ENCODE results near the gene CTAG1A.
A peak's percentile ranks its signal among the peaks of the same experiment; 100 is the strongest.
"Not testable (repeated sequence)": the region's sequence is repeated elsewhere in the genome, so short reads cannot be mapped to it uniquely, and the experiment has no call there.

Gene CTAG1A

DNA sequence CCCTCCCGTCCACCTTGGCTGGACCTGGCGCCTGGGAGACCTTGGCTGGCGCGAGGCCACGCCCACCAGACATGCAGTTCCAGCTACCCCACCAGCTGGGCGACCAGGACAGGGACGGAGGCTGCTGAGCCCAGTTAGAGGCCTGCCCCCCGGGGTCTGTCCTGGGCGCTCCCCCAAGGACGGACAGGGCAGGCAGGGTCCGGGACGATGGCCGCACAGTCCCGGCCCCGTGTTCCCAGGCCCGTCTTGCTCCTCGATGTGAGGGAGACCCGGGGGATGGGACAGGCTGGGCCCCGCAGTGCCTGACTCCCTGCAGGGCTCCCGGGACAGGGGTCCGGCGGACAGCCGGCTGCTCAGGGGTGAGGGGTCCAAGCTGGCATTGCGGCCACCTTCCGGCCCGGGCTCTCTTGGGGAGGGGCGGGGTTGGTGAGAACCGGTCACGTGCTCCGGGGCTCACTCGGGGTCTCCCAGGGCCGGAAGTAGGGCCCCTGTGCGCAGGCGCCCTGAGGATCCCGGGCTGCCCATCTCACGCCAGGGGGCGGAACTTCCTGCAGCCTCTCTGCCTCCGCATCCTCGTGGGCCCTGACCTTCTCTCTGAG, at the start of gene CTAG1A:
Gene CTAG1A, plus strand, starts transcription at position 549 of the 599 bp plus-strand sequence. CDS start 74 bp downstream, outside the sequence.
- not testable (repeated sequence) for H3K4me1 Mint-ChIP-seq (ENCODE audit: low read depth); H3K27ac Mint-ChIP-seq; H3K27me3 Mint-ChIP-seq (ENCODE audit: low read depth); H3K9me3 Mint-ChIP-seq; H3K4me3 Mint-ChIP-seq; H3K36me3 Mint-ChIP-seq (ENCODE audit: low read depth)

DNA sequence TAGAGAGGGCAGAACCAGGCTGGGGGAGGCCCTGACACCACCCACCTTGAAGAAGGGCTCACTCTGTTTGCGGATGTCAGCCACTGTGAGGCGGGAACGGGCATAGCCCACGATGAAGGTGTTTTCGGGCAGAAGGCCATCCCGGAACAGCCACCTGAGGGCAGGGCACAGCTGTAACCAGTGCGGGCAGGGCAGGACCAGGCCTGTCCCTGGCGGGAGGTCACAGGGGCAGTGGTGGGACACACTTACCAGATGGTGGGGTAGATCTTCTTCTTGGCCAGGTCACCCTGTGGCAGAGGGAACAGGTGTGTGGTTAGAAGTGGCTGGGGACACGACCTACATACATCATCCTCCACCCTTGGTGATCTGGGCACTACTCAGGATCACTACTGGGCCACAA, 49.0 kb upstream of the CTAG1A start:
- Mint-ChIP-seq H3K9me3 (no peaks in the 10 kb centered on the region), H3K4me1 (ENCODE audit: low read depth) (peaks cover 3% of the 10 kb centered on the region), H3K36me3 (ENCODE audit: low read depth) (peaks cover 13% of the 10 kb centered on the region), H3K27me3 (ENCODE audit: low read depth) (no peaks in the 10 kb centered on the region), H3K27ac (no peak overlapping the region), H3K4me3 (no peak overlapping the region)

DNA sequence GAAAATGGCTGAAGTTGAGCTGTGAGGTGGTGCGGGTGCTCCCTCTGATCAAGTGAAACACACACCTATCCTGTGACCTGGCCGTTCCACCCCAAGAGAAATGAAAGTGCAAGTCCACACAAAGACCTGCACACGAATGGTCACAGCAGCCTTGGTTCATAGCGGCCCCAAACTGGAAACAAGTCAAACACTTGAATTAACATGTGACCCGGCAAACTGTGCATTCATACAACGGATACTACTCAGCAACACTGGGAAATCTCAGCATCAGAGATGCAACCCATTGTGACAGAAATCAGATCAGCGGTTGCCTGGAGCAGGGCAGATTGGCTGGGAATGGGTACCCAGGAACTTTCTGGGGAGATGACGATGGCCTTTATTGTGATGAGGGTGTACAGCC, 45.9 kb upstream of the CTAG1A start:
- no peaks in the 10 kb centered on the region for H3K27me3 Mint-ChIP-seq (ENCODE audit: low read depth)
- no peaks in the 10 kb centered on the region for H3K9me3 Mint-ChIP-seq
- H3K4me3 Mint-ChIP-seq, result no peak overlapping the region
- H3K4me1 Mint-ChIP-seq (ENCODE audit: low read depth), result peaks cover 17% of the 10 kb centered on the region
- H3K36me3 Mint-ChIP-seq (ENCODE audit: low read depth), result peaks cover 11% of the 10 kb centered on the region
- no peak overlapping the region for H3K27ac Mint-ChIP-seq

DNA sequence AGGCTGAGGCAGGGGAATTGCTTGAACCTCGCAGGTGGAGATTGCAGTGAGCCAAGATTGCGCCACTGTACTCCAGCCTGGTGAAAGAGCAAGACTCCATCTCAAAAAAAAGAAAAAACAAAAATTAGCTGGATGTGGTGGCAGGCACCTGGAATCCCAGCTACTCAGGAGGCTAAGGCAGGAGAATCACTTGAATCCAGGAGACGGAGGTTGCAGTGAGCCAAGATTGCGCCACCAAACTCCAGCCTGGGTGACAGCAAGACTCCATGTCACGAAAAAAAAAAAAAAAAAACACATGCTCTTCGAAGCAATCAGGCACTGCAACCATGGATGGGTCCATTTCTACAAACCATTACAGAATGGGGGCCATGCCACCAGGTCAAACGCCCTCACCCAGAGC, 44.6 kb upstream of the CTAG1A start:
- not testable (repeated sequence) for H3K27me3 Mint-ChIP-seq (ENCODE audit: low read depth); H3K9me3 Mint-ChIP-seq; H3K4me3 Mint-ChIP-seq; H3K27ac Mint-ChIP-seq; H3K36me3 Mint-ChIP-seq (ENCODE audit: low read depth)
- H3K4me1 Mint-ChIP-seq (ENCODE audit: low read depth), result peaks cover 13% of the 10 kb centered on the region

DNA sequence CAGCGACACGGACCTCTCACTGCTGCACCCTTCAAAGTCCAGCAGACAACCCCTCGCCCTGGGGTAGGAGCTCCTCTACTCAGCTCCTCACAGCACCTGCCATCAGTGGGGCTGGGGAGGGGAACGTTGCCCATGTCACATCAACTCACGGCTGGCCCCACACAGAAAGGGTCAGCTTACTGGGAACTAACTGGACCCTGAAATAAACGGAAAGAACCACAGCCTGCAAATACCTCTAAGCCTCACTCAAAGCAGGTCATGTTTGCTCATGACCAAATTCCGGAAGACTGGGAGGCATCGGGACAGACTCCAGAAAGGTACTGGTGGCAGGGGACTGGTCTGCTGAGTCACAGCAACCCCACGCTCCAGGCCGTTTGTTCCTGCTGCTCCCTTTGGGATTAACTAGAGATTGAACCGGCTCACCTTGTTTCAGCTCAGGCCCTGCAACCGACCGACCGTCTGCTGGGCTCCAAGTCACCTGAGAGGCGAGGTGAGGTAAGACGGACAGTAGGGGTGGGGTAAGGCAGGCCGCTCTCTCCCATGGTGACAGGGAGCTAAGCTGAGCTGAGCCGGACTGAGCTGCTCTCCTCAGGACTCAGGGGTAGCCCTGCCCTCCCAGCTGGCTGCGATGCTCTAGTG, 43.9 kb upstream of the CTAG1A start:
- Mint-ChIP-seq H3K36me3 (ENCODE audit: low read depth) (peaks cover 8% of the 10 kb centered on the region), H3K4me3 (no peak overlapping the region), H3K4me1 (ENCODE audit: low read depth) (peaks cover 15% of the 10 kb centered on the region), H3K27me3 (ENCODE audit: low read depth) (no peaks in the 10 kb centered on the region), H3K27ac (no peak overlapping the region), H3K9me3 (no peaks in the 10 kb centered on the region)

DNA sequence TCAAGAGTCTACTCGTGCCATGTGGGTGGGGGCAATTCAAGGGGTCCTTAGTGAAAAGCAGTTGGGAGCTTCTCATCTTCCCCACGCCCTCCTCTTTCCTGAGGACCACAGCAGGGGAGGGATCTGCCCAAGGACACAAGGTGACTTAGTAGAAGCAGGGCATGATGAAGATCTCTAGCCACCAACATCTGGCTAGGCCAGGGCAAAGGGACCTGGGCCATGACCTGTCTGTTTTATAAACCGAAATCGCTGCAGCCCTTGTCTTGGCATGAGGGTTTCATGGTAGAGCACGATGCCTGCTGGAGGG, 43.4 kb upstream of the CTAG1A start:
- H3K9me3 Mint-ChIP-seq, result no peaks in the 10 kb centered on the region
- no peak overlapping the region for H3K4me3 Mint-ChIP-seq
- H3K27me3 Mint-ChIP-seq (ENCODE audit: low read depth), result no peaks in the 10 kb centered on the region
- H3K27ac Mint-ChIP-seq, result no peak overlapping the region
- peaks cover 18% of the 10 kb centered on the region for H3K4me1 Mint-ChIP-seq (ENCODE audit: low read depth)
- H3K36me3 Mint-ChIP-seq (ENCODE audit: low read depth), result peaks cover 8% of the 10 kb centered on the region

DNA sequence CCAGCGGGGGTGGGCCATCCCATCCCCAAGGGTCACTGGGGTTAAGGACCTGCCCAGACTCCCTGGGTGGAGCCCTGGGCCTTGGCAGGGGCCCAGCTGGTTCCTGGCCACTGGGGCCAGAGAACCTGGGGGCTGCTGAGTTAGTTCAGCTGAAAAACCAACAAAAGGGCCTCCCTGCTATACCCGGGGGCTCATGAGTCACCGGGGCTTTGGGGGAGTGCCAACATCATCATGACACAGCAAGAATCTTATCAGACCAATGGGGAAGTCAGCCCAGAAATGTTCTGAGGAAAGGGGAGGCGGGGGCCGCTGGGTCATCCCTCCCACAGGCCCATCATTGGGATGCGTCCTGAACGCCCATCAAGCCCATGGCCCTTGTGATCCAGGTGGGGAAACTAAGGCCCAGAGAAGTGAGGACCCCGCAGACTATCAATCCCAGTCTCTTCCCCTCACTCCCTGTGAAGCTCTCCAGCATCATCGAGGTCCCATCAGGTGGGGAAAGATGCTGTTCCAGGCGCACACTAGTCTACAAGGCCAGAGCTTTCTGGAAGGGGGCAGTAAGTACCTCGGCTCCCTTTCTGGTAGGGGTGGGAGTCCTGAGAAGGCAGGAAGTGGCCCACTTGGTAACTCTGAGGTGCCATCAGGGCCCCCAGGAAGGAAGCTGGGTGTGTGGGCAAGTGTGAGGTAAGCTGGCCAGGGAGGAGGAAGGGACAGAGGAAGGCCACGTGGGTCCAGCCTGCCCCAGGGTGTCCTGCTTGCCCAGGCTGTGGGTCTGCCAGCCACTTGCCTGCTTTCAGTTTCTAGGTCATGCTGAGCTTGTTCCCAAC, 42.8 kb upstream of the CTAG1A start:
- no peak overlapping the region for H3K4me3 Mint-ChIP-seq
- no peaks in the 10 kb centered on the region for H3K9me3 Mint-ChIP-seq
- H3K27ac Mint-ChIP-seq, result peak overlapping the region; percentile 26
- H3K27me3 Mint-ChIP-seq (ENCODE audit: low read depth), result no peaks in the 10 kb centered on the region
- H3K4me1 Mint-ChIP-seq (ENCODE audit: low read depth), result peaks cover 18% of the 10 kb centered on the region
- peaks cover 8% of the 10 kb centered on the region for H3K36me3 Mint-ChIP-seq (ENCODE audit: low read depth)

DNA sequence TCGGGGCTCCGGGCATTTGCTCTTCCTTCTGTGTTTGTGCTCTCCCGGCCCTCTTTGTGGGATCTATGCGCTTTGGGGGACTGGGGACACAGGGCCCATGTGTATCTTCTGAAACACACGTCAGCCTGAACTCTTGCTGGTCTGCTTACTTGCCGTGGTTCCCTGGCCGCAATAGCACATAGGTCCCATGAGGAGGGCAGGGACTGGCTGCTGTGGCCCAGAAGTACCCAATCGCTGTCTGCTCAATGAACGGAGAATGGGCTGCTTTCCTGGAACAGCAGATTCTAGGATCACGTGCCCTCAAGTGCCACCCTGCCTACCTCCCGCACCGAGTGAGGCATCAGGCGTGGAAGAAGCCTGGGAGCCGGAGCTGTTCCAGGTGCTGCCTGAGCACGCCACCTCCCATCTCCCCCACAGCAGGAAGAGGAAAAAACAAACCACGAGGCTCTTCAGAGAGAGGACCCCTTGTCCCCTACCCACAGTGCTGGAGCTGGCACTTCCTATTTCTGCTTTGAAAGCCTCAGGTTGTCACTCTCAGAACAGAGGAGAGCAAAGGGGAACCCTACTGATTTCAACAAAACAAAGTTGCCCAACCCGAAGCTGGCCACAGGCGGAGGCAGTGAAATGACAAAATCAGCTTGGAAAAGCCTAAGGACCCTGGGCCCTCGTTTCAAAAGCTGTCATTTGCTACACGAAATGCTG, 42.1 kb upstream of the CTAG1A start:
- peaks cover 19% of the 10 kb centered on the region for H3K4me1 Mint-ChIP-seq (ENCODE audit: low read depth)
- peak overlapping the region; percentile 49 for H3K4me3 Mint-ChIP-seq
- peaks cover 9% of the 10 kb centered on the region for H3K36me3 Mint-ChIP-seq (ENCODE audit: low read depth)
- H3K9me3 Mint-ChIP-seq, result no peaks in the 10 kb centered on the region
- H3K27ac Mint-ChIP-seq, result peak overlapping the region; percentile 81
- H3K27me3 Mint-ChIP-seq (ENCODE audit: low read depth), result no peaks in the 10 kb centered on the region

DNA sequence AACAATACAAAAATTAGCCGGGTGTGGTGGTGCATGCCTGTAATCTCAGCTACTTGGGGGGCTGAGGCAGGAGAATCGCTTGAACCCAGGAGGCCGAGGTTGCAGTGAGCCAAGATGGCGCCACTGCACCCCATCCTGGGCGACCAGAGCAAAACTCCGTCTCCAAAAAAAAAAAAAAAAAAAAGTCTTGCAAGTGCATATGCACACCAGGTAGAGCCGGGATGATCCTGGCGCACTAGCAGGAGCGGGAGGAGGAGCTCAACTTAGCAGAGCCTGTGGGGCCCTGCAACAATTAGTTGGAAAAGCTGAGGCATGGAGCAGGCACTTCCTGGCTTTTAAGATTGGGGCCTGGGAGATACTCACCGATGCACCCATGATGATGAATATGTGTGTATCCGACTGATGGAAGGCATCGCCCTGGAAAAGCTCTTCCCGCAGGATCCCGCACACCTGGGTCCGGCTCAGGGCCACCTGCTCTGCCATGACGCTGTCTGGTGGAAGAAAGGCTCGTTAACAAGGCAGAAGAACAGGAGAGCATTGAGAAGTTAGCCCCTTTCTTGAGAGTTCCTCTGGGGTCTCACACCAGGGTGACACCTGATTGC, 39.2 kb upstream of the CTAG1A start:
- peaks cover 32% of the 10 kb centered on the region for H3K4me1 Mint-ChIP-seq (ENCODE audit: low read depth)
- H3K9me3 Mint-ChIP-seq, result no peaks in the 10 kb centered on the region
- peak overlapping the region; percentile 45 for H3K27ac Mint-ChIP-seq
- peak overlapping the region; percentile 65 for H3K4me3 Mint-ChIP-seq
- peaks cover 17% of the 10 kb centered on the region for H3K36me3 Mint-ChIP-seq (ENCODE audit: low read depth)
- H3K27me3 Mint-ChIP-seq (ENCODE audit: low read depth), result no peaks in the 10 kb centered on the region

DNA sequence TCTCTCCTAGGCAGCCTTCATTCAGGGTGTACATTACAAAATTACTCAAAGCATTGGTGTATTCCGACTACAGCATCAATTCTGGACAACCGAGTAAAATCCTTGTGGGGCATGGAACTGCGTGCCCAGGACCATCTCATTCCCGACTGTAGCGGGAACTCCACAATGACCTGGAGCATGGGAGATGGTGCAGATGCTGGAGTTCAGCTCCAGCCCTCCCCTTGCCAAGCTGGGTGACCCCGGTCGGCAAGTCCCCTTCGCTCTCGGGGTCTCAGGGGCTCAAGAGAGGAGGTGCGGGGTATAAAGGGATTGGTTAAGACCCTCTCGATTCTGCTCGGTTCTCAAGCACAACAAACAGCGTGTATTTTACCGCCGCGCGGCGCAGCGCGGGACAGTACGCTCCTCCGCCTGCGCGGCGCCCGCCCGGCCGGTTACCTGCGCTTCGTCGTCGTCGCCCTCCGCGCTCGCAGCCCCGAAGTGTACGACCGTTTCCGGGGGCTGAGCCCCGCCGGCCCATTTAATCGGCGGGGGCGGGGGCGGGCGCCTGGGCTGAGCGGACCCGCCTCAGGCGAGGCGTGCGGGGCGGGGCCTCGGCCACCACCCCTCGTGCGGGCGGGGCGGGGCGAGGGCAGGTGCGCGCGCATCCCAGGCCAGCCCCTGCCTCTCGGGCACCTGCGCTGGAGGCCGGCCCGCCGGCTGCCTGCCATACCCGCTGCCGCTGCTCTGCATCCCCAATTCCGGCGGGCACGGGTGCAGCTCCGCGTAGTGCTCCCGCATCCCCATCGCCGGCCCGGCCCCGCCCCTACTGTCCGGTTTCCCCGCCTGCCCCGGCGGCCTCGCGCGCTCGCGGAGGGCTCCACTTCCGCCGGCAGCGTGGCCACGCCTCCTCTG, 38.3 kb upstream of the CTAG1A start, which contains the start of gene G6PD:
Gene G6PD, minus strand, starts transcription at position 493 of the 891 bp plus-strand sequence. CDS start 691 bp downstream, outside the sequence.
- Mint-ChIP-seq H3K27ac (peak within 1 kb of the TSS; percentile 94), H3K4me3 (peak within 1 kb of the TSS; percentile 94), H3K4me1 (ENCODE audit: low read depth) (peaks cover 33% of the 10 kb centered on the region), H3K36me3 (ENCODE audit: low read depth) (peaks cover 17% of the 10 kb centered on the region), H3K27me3 (ENCODE audit: low read depth) (no peaks in the 10 kb centered on the region), H3K9me3 (no peaks in the 10 kb centered on the region)

DNA sequence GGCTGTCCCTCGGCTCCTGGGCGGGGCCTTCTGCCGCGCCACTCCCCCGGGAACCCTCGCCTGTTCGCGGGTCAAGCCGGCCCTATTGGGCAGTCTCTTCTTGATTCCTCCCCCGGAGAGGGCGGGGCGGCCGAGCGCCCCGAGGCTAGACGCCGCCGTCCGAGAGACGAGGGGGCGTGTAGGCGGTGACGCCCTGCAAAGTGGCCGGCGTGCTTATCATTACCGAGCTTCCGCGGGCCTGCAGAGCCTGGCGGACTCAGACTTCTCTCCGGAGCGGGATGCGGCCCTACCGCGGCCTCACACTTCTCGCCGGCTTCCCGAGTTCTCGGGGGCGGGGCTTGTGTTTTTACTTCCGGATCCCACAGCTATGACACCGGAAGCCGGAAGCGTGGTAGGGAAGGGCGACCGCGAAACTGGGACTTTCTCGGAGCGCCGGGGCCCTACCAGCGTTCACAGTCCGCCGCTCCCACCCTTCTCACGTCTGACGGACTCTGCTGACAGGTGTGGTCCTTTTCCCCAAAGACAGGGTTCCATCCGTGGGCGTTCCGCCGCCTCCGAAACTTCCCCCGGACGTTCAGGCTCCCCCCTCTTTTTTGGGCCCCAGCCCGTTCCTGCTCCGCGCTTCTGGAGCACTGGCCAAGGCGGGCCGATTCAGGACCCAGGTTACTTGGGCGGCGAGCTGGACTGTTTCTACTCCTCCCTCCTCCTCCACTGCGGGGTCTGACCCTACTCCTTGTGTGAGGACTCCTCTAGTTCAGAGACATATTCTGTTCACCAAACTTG, 37.5 kb upstream of the CTAG1A start, which contains the start of gene IKBKG:
Gene IKBKG, plus strand, starts transcription at position 376 of the 783 bp plus-strand sequence. CDS start 4,383 bp downstream, outside the sequence.
- no peaks in the 10 kb centered on the region for H3K27me3 Mint-ChIP-seq (ENCODE audit: low read depth)
- H3K36me3 Mint-ChIP-seq (ENCODE audit: low read depth), result peaks cover 17% of the 10 kb centered on the region
- H3K27ac Mint-ChIP-seq, result peak within 1 kb of the TSS; percentile 94
- peaks cover 35% of the 10 kb centered on the region for H3K4me1 Mint-ChIP-seq (ENCODE audit: low read depth)
- peak within 1 kb of the TSS; percentile 94 for H3K4me3 Mint-ChIP-seq
- H3K9me3 Mint-ChIP-seq, result no peaks in the 10 kb centered on the region

DNA sequence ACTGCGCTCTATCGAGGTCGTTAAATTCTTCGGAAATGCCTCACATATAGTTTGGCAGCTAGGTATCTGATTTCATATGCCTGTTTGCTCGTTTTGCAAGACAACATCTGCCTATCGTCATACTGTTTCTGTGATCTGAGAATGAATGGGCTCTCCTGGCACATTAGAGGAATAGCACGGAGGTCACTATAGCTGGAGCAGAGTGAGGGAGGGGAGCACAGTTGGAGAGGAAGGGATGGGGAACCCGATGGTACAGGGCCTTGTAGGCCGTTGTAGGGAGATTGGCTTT, 37.0 kb upstream of the CTAG1A start:
- Mint-ChIP-seq H3K9me3 (no peaks in the 10 kb centered on the region), H3K4me3 (peak overlapping the region; percentile 94), H3K27me3 (ENCODE audit: low read depth) (no peaks in the 10 kb centered on the region), H3K36me3 (ENCODE audit: low read depth) (peaks cover 17% of the 10 kb centered on the region), H3K27ac (peak overlapping the region; percentile 94), H3K4me1 (ENCODE audit: low read depth) (peaks cover 30% of the 10 kb centered on the region)

DNA sequence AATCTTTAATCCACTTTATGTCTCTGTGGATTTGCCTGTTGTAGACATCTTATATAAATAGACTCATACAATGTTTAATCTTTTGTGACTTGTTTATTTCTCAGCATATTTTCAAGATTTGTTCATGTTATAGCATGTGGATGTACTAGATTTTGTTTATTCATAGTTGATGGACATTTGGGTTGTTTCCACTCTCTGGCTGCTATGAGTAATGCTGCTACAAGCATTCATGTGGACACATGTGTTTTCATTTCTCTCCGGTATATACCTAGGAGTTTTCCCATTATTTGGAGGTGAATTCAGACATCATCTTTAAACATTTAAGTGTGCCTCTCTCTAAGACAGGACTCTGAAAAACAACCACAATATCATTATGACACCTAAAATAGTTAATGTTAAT, 35.2 kb upstream of the CTAG1A start:
- H3K4me3 Mint-ChIP-seq, result peak overlapping the region; percentile 56
- H3K36me3 Mint-ChIP-seq (ENCODE audit: low read depth), result peaks cover 21% of the 10 kb centered on the region
- no peaks in the 10 kb centered on the region for H3K9me3 Mint-ChIP-seq
- H3K4me1 Mint-ChIP-seq (ENCODE audit: low read depth), result peaks cover 28% of the 10 kb centered on the region
- peak overlapping the region; percentile 31 for H3K27ac Mint-ChIP-seq
- H3K27me3 Mint-ChIP-seq (ENCODE audit: low read depth), result no peaks in the 10 kb centered on the region
